PC-9 (cell line): ENCODE results near the gene ARL11. TPM values are rescaled to one million over a fixed set of nuclear protein-coding genes. Genes with fewer than 3 reads are reported as not detected.

ENCODE experiments used
- BruUV-seq: library from RNA; stranded (reverse); fragments of 400-500 nt; replicated peaks from 2 replicates; lab custom pipeline; 2021; lab: Mats Ljungman, UMichigan
- CTCF ChIA-PET: fragments of 300-600 bp; sonication (Branson Sonifier 250); formaldehyde crosslinking; loops from one replicate; lab custom pipeline; 2022; ENCODE audit warnings: antibody characterized with exemption; lab: Charles Lee
- POLR2A ChIA-PET: fragments of 300-600 bp; sonication (Branson Sonifier 250); formaldehyde crosslinking; loops from one replicate; lab custom pipeline; 2022; ENCODE audit warnings: antibody characterized with exemption; ENCODE audit not compliant: unreplicated experiment; lab: Charles Lee
- DNase-seq, 2 experiments: peaks; one replicate each; pipeline versions ENCODE4 v3.0.0 to v3.0.0-alpha.2; 2015 to 2022; ENCODE audit warnings: mixed read lengths in 1 of 2
- H2AFZ ChIP-seq: fragments of 200-600 bp; sonication (generic); 2 replicates; pipeline ENCODE4 v1.8.1; 2017; ENCODE audit warnings: antibody characterized with exemption
- H3F3A ChIP-seq: fragments of 200-600 bp; sonication (generic); 2 replicates; pipeline ENCODE4 v1.8.1; 2017; ENCODE audit warnings: antibody characterized with exemption, mild to moderate bottlenecking, low read depth; ENCODE audit not compliant: insufficient read depth
- H3K27ac ChIP-seq: fragments of 200-600 bp; sonication (generic); 2 replicates; pipeline ENCODE4 v1.6.1; 2016; ENCODE audit warnings: mixed run types
- H3K27me3 ChIP-seq: fragments of 200-600 bp; sonication (generic); 2 replicates; pipeline ENCODE4 v1.6.1; 2016; ENCODE audit warnings: low read depth, mixed run types; ENCODE audit not compliant: insufficient read depth
- H3K36me3 ChIP-seq: fragments of 200-600 bp; sonication (generic); 2 replicates; pipeline ENCODE4 v1.6.1; 2016; ENCODE audit warnings: low read depth, mixed run types
- H3K4me1 ChIP-seq: fragments of 200-600 bp; sonication (generic); replicated peaks from 2 replicates; pipeline ENCODE4 v1.6.1; 2016; ENCODE audit warnings: mixed run types; ENCODE audit not compliant: insufficient read depth
- H3K4me2 ChIP-seq: fragments of 200-600 bp; sonication (generic); 2 replicates; pipeline ENCODE4 v1.6.1; 2017; ENCODE audit warnings: mixed run types
- H3K4me3 ChIP-seq: fragments of 200-600 bp; sonication (generic); 2 replicates; pipeline ENCODE4 v1.6.1; 2016; ENCODE audit warnings: mixed run types
- H3K79me2 ChIP-seq: fragments of 200-600 bp; sonication (generic); 2 replicates; pipeline ENCODE4 v1.6.1; 2017; ENCODE audit warnings: low read depth, mixed run types
- H3K9me2 ChIP-seq: fragments of 200-600 bp; sonication (generic); 2 replicates; pipeline ENCODE4 v1.8.1; 2017; ENCODE audit warnings: mild to moderate bottlenecking; ENCODE audit not compliant: insufficient read depth
- H3K9me3 ChIP-seq: fragments of 200-600 bp; sonication (generic); 2 replicates; pipeline ENCODE4 v1.8.1; 2016; ENCODE audit warnings: low read depth; ENCODE audit not compliant: insufficient read depth
- H4K20me1 ChIP-seq: fragments of 200-600 bp; sonication (generic); 2 replicates; pipeline ENCODE4 v1.8.1; 2017; ENCODE audit not compliant: insufficient read depth
- CTCF ChIP-seq: fragments of 200-600 bp; sonication (generic); conservative IDR thresholded peaks from 2 replicates; pipeline ENCODE4 v1.6.1; 2017; ENCODE audit warnings: mixed run types, antibody characterized with exemption, mild to moderate bottlenecking, moderate library complexity
- EZH2 ChIP-seq: fragments of 200-600 bp; sonication (generic); IDR thresholded peaks from 2 replicates; pipeline ENCODE4 v1.8.0; 2017; ENCODE audit warnings: antibody characterized with exemption, low read depth
- intact Hi-C: fragments of 100-400 bp; cut with micrococcal nuclease; formaldehyde crosslinking; loops from one replicate; pipeline ENCODE4 v1.10.0; 2022; ENCODE audit not compliant: unreplicated experiment
- total RNA-seq: library from RNA; stranded (reverse); gene quantifications from 2 replicates; pipeline ENCODE4 v1.2.3, GENCODE V29; 2021

The ARL11 gene
- total RNA-seq, 1 experiment from 2014 or later, result 3.7 TPM

- TF ChIP-seq EZH2, result no peak
- TF ChIP-seq CTCF, result no peak
- POLR2A ChIA-PET, result no interaction called here
- Histone ChIP-seq H3K27ac (no peak overlapping the region), H3K79me2 (no peaks in the 10 kb centered on the region), H3K4me1 (peaks cover 13% of the 10 kb centered on the region), H3F3A (no peaks in the 10 kb centered on the region), H3K4me2 (no peak overlapping the region), H2AFZ (no peak overlapping the region), H3K27me3 (no peaks in the 10 kb centered on the region), H3K9me3 (no peaks in the 10 kb centered on the region), H3K36me3 (no peaks in the 10 kb centered on the region), H4K20me1 (no peaks in the 10 kb centered on the region), H3K4me3 (no peak overlapping the region), H3K9me2 (no peaks in the 10 kb centered on the region)
- CTCF ChIA-PET, result no interaction called here
- intact Hi-C loops, result no loop called here
- no peak for DNase-seq
- no TSS peak for BruUV-seq
Measured at GRCh38 chr13:49622174-49622946, 5.9 kb upstream of the ARL11 start.

GRCh38 chr13:49624229-49624628 lies 4.1 kb upstream of the ARL11 start:
- DNase-seq, result no peak
- no peaks in the 10 kb centered on the region for H3K27me3 ChIP-seq
- no peaks in the 10 kb centered on the region for H3K79me2 ChIP-seq
- H3K4me1 ChIP-seq, result peaks cover 13% of the 10 kb centered on the region
- no TSS peak for BruUV-seq
- no peaks in the 10 kb centered on the region for H3K36me3 ChIP-seq
- CTCF ChIA-PET, result no interaction called here
- no peak overlapping the region for H3K4me3 ChIP-seq
- no peaks in the 10 kb centered on the region for H3F3A ChIP-seq
- no peak overlapping the region for H2AFZ ChIP-seq
- intact Hi-C loops, result no loop called here
- H3K27ac ChIP-seq, result no peak overlapping the region
- H3K9me3 ChIP-seq, result no peaks in the 10 kb centered on the region
- H3K4me2 ChIP-seq, result no peak overlapping the region
- H4K20me1 ChIP-seq, result no peaks in the 10 kb centered on the region
- TF ChIP-seq CTCF (no peak), EZH2 (no peak)
- POLR2A ChIA-PET, result no interaction called here
- H3K9me2 ChIP-seq, result no peaks in the 10 kb centered on the region

- Histone ChIP-seq H3F3A (no peaks in the 10 kb centered on the region), H2AFZ (peak overlapping the region; percentile 54; the same call in 1 of the 2 replicates), H4K20me1 (no peaks in the 10 kb centered on the region), H3K79me2 (no peaks in the 10 kb centered on the region), H3K4me1 (peaks cover 21% of the 10 kb centered on the region), H3K9me3 (no peaks in the 10 kb centered on the region), H3K27me3 (no peaks in the 10 kb centered on the region), H3K4me2 (peak overlapping the region; percentile 30), H3K9me2 (no peaks in the 10 kb centered on the region), H3K4me3 (no peak overlapping the region), H3K36me3 (no peaks in the 10 kb centered on the region), H3K27ac (no peak overlapping the region)
- ChIA-PET CTCF (no interaction called here), POLR2A (interaction anchor here (0.6 to 0.7 kb wide), 2 partner anchors 164 to 456 kb away, joined by 3 read pairs; no protein-coding TSS in a partner anchor)
- TF ChIP-seq EZH2 (no peak), CTCF (no peak)
- no TSS peak for BruUV-seq
- peak; percentile 63 to 70 for DNase-seq
- intact Hi-C loops, result no loop called here
Measured at GRCh38 chr13:49625392-49626079, 2.8 kb upstream of the ARL11 start.
